ENCODE data around the gene SMAD7. TPM values are rescaled to one million over a fixed set of nuclear protein-coding genes. Genes with fewer than 3 reads are reported as not detected.

Gene SMAD7
- total RNA-seq, 1 experiment from 2014 or later = 12.3 TPM

DNA sequence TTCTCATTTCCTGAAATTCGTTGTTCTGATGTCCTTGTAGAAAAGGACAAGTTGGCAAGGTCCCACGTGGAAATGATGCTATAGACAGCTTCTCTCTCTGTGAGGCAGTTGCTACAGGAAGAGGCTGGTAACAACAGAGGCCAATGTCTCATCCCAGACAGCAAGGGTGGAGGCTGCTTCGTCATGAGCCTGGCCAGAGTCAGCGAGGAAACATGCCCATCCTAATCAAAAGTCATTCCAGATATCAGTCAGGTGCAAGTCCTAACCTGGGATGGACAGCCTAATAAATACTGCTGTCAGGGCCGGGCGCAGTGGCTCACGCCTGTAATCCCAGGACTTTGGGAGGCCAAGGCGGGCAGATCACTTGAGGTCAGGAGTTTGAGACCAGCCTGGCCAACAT is 6.4 kb upstream of the SMAD7 start:
- DNase-seq (ENCODE audit: unreplicated experiment) = no peak
- Mint-ChIP-seq H3K27ac (ENCODE audit: low read depth, unreplicated experiment) (peak overlapping the region; percentile 95), H3K27me3 (ENCODE audit: insufficient read depth, unreplicated experiment) (no peaks in the 10 kb centered on the region), H3K4me1 (ENCODE audit: insufficient read depth, unreplicated experiment) (peaks cover 45% of the 10 kb centered on the region), H3K4me3 (ENCODE audit: unreplicated experiment) (no peak overlapping the region), H3K36me3 (ENCODE audit: insufficient read depth, unreplicated experiment) (no peaks in the 10 kb centered on the region), H3K9me3 (ENCODE audit: unreplicated experiment) (no peaks in the 10 kb centered on the region)
- ChIA-PET POLR2A (interaction anchor here (0.7 to 6.8 kb wide), 5 partner anchors 10 to 124 kb away, joined by 3 to 51 read pairs (median 6); no protein-coding TSS in a partner anchor), CTCF (interaction anchor here (0.6 kb wide), 1 partner anchor 1979 kb away, joined by 4 read pairs; no protein-coding TSS in a partner anchor)
- intact Hi-C loops (cut with micrococcal nuclease) = no loop called here
- BruUV-seq (replicated peaks) = no TSS peak
- TF ChIP-seq, protein P1, sequence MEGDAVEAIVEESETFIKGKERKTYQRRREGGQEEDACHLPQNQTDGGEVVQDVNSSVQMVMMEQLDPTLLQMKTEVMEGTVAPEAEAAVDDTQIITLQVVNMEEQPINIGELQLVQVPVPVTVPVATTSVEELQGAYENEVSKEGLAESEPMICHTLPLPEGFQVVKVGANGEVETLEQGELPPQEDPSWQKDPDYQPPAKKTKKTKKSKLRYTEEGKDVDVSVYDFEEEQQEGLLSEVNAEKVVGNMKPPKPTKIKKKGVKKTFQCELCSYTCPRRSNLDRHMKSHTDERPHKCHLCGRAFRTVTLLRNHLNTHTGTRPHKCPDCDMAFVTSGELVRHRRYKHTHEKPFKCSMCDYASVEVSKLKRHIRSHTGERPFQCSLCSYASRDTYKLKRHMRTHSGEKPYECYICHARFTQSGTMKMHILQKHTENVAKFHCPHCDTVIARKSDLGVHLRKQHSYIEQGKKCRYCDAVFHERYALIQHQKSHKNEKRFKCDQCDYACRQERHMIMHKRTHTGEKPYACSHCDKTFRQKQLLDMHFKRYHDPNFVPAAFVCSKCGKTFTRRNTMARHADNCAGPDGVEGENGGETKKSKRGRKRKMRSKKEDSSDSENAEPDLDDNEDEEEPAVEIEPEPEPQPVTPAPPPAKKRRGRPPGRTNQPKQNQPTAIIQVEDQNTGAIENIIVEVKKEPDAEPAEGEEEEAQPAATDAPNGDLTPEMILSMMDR (IDR thresholded peaks at IDR 0.05; ENCODE audit: unreplicated experiment) = no peak

DNA sequence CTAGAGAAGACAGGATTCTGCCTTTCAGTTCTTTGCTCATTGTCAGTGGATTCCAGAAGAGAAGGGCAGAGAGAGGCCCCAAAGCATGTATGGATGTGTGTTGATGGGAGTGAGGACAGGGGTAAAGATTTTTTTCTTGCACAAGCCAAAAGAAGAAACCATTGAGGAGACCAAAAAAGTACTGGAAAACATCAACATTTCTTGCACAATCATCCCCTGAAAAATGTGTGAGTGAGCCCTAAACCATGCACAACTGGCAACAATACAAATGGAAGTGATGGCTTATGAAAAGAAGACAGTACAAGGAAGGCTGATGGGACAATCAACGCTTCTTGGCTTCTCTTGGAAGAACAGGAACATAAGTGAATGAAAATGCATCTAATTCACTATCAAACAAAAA is 5.6 kb upstream of the SMAD7 start:
- Mint-ChIP-seq H3K4me3 (ENCODE audit: unreplicated experiment) (peak overlapping the region; percentile 53), H3K9me3 (ENCODE audit: unreplicated experiment) (no peaks in the 10 kb centered on the region), H3K4me1 (ENCODE audit: insufficient read depth, unreplicated experiment) (peaks cover 40% of the 10 kb centered on the region), H3K27ac (ENCODE audit: low read depth, unreplicated experiment) (peak overlapping the region; percentile 95), H3K36me3 (ENCODE audit: insufficient read depth, unreplicated experiment) (no peaks in the 10 kb centered on the region), H3K27me3 (ENCODE audit: insufficient read depth, unreplicated experiment) (no peaks in the 10 kb centered on the region)
- POLR2A ChIA-PET = interaction anchor here (0.7 to 6.8 kb wide), 8 partner anchors 9 to 123 kb away, joined by 3 to 51 read pairs (median 6); no protein-coding TSS in a partner anchor
- CTCF ChIA-PET = interaction anchor here (0.6 to 1.5 kb wide), 2 partner anchors 36 to 86 kb away, joined by 3 read pairs; no protein-coding TSS in a partner anchor
- BruUV-seq (replicated peaks) = no TSS peak
- intact Hi-C loops (cut with micrococcal nuclease) = no loop called here
- TF ChIP-seq, protein P1 (IDR thresholded peaks at IDR 0.05; ENCODE audit: unreplicated experiment) = no peak
- peak; percentile 82 for DNase-seq (ENCODE audit: unreplicated experiment)

DNA sequence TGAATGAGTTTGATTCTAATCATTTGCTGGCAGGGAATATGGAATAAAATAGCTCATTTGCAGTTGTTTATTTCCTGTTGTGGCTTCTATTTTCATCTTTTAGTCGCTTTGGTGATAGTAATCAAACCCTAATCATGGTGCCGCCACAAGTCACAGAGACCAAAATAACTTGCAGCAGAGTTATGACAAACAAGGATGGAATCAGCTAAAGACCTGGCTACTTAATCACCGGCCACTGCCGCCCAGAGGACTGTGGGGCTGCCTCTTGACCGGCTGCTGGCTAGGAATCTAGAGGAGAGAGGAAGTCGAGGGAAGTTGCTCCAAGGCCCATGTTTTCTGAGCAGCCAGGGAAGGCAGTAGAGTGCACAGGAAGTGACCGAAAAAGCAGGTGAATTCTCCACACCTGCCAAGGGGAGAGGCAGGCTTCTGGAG is 5.1 kb upstream of the SMAD7 start:
- Mint-ChIP-seq H3K27ac (ENCODE audit: low read depth, unreplicated experiment) (peak overlapping the region; percentile 95), H3K4me1 (ENCODE audit: insufficient read depth, unreplicated experiment) (peaks cover 39% of the 10 kb centered on the region), H3K36me3 (ENCODE audit: insufficient read depth, unreplicated experiment) (no peaks in the 10 kb centered on the region), H3K4me3 (ENCODE audit: unreplicated experiment) (peak overlapping the region; percentile 53), H3K27me3 (ENCODE audit: insufficient read depth, unreplicated experiment) (no peaks in the 10 kb centered on the region), H3K9me3 (ENCODE audit: unreplicated experiment) (no peaks in the 10 kb centered on the region)
- DNase-seq (ENCODE audit: unreplicated experiment) = no peak
- POLR2A ChIA-PET = interaction anchor here (0.6 to 6.8 kb wide), 14 partner anchors 8 to 574 kb away, joined by 3 to 51 read pairs (median 6); no protein-coding TSS in a partner anchor
- intact Hi-C loops (cut with micrococcal nuclease) = no loop called here
- CTCF ChIA-PET = interaction anchor here (0.6 to 1.5 kb wide), 6 partner anchors 17 to 269 kb away, joined by 3 read pairs; no protein-coding TSS in a partner anchor
- TSS peak; percentile 42 for BruUV-seq (replicated peaks)
- TF ChIP-seq, protein P1 (IDR thresholded peaks at IDR 0.05; ENCODE audit: unreplicated experiment) = no peak

DNA sequence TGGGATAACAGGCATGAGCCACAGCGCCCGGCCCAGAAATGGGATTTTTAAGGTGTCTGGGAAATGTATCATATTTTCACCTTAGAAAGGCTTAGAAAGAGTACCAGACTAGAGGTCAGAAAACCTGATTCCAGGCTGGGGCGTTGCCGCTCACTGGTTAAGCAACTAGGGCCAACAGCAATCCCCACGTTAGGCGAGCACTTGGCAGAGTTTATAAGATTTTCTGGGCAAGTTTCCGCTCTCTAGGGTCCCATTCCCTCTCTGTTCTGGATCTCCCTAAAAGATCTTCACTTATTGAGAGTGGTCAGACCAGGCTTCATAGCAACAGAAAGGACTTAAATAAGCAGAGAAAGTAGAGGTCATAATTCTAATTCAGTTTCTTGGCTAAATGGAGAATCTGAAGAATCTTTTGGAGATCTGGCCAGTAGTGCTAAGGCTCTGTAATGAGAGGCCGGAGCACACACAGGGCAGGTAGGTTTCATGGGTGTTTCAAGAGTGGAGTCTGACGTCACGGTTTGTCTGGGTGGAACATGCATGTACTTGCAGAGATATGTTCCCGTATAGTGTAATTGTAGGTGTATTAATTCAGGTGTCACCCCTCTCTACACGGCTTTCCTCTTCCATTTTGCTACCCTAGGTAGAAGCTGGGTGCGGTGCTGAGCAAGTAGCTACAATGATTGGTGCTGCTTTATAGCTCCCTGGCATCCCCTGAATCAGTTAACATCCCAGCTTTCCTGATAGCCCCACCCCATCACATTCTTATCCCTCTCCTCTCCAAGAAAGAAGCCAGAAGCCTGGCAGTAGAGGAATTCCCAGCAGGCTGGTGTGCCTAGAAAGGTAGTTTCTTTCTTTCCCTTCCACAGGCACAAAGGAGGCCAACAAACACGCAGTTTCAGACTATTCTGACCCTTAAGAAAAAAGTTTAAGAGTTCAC is 4.4 kb upstream of the SMAD7 start:
- ChIA-PET POLR2A (interaction anchor here (0.6 to 6.8 kb wide), 17 partner anchors 8 to 573 kb away, joined by 3 to 51 read pairs (median 5); no protein-coding TSS in a partner anchor), CTCF (interaction anchor here (0.7 to 1.6 kb wide), 7 partner anchors 16 to 277 kb away, joined by 3 to 5 read pairs (median 3); no protein-coding TSS in a partner anchor)
- peaks cover 32% of the 10 kb centered on the region for H3K4me1 Mint-ChIP-seq (ENCODE audit: insufficient read depth, unreplicated experiment)
- no peaks in the 10 kb centered on the region for H3K36me3 Mint-ChIP-seq (ENCODE audit: insufficient read depth, unreplicated experiment)
- H3K9me3 Mint-ChIP-seq (ENCODE audit: unreplicated experiment) = no peaks in the 10 kb centered on the region
- H3K4me3 Mint-ChIP-seq (ENCODE audit: unreplicated experiment) = peak overlapping the region; percentile 53
- BruUV-seq (replicated peaks) = TSS peak; percentile 65
- H3K27me3 Mint-ChIP-seq (ENCODE audit: insufficient read depth, unreplicated experiment) = no peaks in the 10 kb centered on the region
- intact Hi-C loops (cut with micrococcal nuclease) = no loop called here
- peak; percentile 91 for DNase-seq (ENCODE audit: unreplicated experiment)
- peak overlapping the region; percentile 95 for H3K27ac Mint-ChIP-seq (ENCODE audit: low read depth, unreplicated experiment)
- TF ChIP-seq, protein P1 (IDR thresholded peaks at IDR 0.05; ENCODE audit: unreplicated experiment) = no peak
